GM19455 (cell line): ENCODE data around the gene NHLRC2.

ENCODE experiments used
- ATAC-seq: cut with Tn5 transposase; IDR thresholded peaks from one replicate; pipeline ENCODE4 v1.9.1; 2021; ENCODE audit not compliant: unreplicated experiment

The NHLRC2 gene

DNA sequence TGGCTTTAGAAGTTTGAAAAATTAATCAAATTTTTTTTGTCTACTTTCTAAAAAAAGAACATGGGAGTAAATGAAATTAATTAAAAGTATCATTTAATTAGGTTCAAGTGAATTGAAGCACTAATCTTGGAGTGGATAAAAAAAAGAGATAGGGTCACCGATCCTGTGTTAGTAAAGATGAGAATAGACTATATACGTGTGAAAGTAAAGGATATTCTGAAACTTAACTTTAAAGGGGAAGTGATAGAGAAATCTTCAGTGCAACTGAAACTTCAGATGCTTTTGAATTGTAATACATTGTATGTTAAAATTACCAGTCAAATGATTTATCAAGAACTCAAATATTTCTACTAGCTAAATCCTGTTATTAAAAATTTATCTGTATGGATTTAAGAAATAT, 4.8 kb downstream of the NHLRC2 start:
- no peak for ATAC-seq

GRCh38 chr10:113865901-113866300, 11.4 kb downstream of the NHLRC2 start:
- ATAC-seq: no peak

- ATAC-seq: no peak
Measured at GRCh38 chr10:113866551-113867394, 12.3 kb downstream of the NHLRC2 start.

DNA sequence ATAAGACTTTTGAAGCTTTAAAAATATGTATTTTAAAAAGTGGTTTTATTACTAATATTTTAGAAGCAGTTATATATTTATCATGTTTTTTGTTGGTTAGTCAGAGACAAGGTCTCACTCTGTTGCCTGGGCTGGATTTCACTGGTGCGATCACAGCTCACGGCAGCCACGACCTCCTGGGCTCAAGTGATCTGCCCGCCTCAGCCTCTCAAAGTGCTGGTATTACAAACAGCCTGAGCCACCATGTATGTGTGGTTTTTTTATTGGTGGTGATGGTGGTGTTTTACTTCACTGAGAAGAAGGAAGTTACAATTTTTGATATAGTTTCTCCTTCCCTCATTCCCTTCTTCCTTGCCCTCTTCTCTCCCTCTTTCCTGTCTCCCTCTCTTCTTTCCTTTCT, 13.4 kb downstream of the NHLRC2 start:
- no peak for ATAC-seq

GRCh38 chr10:113869789-113870188, 15.3 kb downstream of the NHLRC2 start:
- no peak for ATAC-seq

- no peak for ATAC-seq
Measured at GRCh38 chr10:113872139-113873030, 17.9 kb downstream of the NHLRC2 start.

DNA sequence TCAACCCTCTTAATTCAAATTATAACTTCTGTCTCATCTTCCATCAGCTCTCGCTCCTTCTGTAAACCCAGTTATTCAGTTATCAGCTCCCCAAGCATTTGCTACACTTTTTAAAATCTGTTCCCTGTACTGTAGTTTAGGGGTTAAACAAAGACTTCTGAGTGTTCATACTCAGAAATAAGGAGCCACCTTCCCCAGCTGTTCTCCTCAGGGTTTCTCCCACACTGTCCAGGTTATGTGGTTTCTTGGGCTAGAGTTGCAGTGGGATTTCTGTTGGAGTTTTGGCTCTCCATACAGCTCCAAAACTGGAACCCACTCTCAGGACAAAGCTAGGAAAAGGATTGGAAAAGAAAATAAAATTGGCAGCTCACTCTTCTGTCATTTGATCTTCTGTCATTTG, 20.8 kb downstream of the NHLRC2 start:
- no peak for ATAC-seq

DNA sequence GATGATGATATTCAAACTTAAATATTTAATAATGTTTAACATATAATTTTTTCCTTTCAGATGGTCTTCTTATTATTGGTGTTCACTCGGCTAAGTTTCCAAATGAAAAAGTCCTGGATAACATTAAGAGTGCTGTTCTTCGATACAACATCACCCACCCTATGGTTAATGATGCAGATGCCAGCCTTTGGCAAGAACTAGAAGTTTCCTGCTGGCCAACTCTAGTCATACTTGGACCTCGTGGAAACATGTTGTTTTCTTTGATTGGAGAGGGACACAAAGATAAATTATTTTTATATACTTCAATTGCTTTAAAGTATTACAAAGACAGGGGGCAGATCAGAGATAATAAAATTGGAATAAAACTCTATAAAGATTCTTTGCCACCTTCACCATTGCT, 22.0 kb downstream of the NHLRC2 start:
- no peak for ATAC-seq

DNA sequence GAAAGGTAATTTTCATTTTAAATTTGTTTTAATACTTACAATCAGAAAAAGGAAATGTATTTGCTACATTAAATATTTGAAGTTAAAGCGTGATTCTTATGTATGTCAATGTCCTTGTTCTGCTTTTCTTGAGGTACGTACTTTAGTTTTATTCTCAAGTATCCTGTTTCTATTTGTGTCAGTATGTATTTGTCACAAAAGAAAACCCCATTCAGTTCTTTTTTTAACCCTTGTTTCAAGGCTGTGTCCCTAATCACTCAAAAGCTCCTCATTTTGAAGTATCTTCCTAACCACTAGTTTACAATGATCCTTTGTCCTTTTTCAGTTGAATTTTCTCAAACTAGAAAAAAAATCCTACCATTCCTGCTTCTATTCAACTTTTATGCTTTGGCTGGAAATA, 25.2 kb downstream of the NHLRC2 start:
- peak; percentile 80 for ATAC-seq

- ATAC-seq: no peak
Measured at GRCh38 chr10:113880236-113880635, 25.8 kb downstream of the NHLRC2 start.

- ATAC-seq: no peak
Measured at GRCh38 chr10:113882240-113882639, 27.8 kb downstream of the NHLRC2 start.

GRCh38 chr10:113889911-113890310, 35.5 kb downstream of the NHLRC2 start:
- no peak for ATAC-seq

DNA sequence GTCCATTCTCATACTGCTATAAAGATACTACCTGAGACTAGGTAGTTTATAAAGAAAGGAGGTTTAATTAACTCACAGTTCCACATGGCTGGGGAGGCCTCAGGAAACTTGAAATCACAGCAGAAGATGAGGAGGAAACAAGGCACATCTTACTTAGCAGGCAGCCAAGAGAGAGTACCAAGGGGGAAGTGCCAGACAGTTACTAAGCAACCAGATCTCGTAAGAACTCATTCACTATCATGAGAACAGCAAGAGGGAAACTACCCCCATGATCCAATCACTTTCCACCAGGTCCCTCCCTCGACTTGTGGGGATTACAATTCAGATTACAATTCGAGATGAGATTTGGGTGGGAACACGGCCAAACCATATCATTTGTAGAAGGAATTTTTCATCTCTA, 36.3 kb downstream of the NHLRC2 start:
- no peak for ATAC-seq

DNA sequence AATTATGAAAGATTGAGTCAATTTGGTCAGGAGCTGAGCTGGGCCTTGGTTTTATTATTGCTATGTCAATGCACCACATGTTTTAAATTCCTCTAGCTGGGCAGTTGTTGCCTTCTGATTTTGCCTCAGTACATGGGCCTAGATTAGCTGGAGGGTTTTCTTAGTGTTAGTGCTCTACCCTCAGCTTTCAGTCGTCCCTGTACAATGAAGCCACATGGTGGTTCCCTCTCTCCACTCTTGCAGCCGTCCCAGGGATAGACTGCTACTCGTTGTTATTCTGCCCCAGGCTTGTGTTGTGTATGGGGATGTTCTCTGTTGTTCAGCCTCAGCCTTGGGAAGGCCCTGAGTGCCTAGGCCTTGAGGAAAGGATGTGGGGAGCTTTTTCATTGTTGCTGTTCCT, 37.0 kb downstream of the NHLRC2 start:
- no peak for ATAC-seq

DNA sequence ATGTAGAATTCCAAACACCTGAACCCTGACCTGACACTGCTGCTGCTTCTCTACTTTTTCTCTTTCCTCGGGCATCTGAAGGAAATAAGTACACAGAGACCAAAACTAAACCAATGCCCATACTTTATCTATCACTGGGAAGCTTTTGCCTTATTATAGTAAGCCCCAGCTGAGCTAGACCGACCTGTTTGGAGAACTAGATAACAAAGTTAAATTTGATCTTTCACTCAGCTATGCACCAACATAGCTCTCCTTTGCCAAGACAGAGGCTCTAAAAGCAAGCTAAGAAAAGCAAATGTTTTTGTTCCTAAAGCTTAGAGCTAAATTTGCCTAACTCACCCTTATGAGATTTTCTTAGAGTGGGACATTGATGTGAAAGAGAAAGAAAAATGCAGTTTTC, 39.1 kb downstream of the NHLRC2 start:
- no peak for ATAC-seq

- ATAC-seq: no peak
Measured at GRCh38 chr10:113894581-113894980, 40.1 kb downstream of the NHLRC2 start.

DNA sequence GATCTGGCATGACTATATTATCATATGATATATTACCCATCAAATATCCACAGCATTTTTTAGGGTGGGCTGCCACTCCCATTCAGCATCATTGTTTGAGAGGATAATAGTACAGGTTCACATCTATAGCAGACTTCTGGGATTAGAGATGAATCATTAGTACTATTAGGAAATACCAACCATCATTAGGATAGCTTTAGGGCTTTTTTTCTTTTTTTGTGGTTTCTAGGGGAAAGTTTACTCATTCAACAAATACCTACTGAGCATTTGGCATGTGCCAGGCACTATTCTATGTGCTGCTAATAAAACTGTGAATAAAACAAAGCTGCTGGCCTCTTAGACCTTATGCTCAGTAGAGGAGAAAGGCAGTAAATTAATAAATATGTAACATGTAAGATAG, 40.6 kb downstream of the NHLRC2 start:
- no peak for ATAC-seq

GRCh38 chr10:113897693-113898618, 43.5 kb downstream of the NHLRC2 start:
- ATAC-seq: no peak

- ATAC-seq: no peak
Measured at GRCh38 chr10:113899952-113900598, 45.6 kb downstream of the NHLRC2 start.

- ATAC-seq: no peak
Measured at GRCh38 chr10:113905756-113906155, 51.3 kb downstream of the NHLRC2 start.

GRCh38 chr10:113907166-113907565, 52.7 kb downstream of the NHLRC2 start:
- ATAC-seq: no peak
